Esophagus (tissue), 2 donors: Measurements from ENCODE around the gene CRTC1. TPM values are rescaled to one million over a fixed set of nuclear protein-coding genes. Genes with fewer than 3 reads are reported as not detected.

Experiments used
- H3K27ac ChIP-seq, 2 donors: one replicate each; pipeline ENCODE4 v1.5.1; 2013; ENCODE audit warnings: low read depth in 2 of 2, mild to moderate bottlenecking in 2 of 2, inconsistent platforms in 1 of 2, low read length in 1 of 2, moderate library complexity in 1 of 2
- H3K27me3 ChIP-seq, 2 donors: one replicate each; pipeline ENCODE4 v1.6.1; 2013; ENCODE audit warnings: low read length in 2 of 2, control low read depth in 1 of 2, mild to moderate bottlenecking in 1 of 2; ENCODE audit not compliant: insufficient read depth in 2 of 2, control insufficient read depth in 1 of 2
- H3K36me3 ChIP-seq, 2 donors: one replicate each; pipeline ENCODE4 v1.6.1; 2013; ENCODE audit warnings: low read length in 1 of 2; ENCODE audit not compliant: control insufficient read depth in 2 of 2, insufficient read depth in 2 of 2
- H3K4me1 ChIP-seq, 2 donors: one replicate each; pipeline ENCODE4 v1.6.1; 2013; ENCODE audit warnings: low read length in 1 of 2; ENCODE audit not compliant: control insufficient read depth in 2 of 2, insufficient read depth in 2 of 2
- H3K4me3 ChIP-seq, 2 donors: one replicate each; pipeline ENCODE4 v1.5.1; 2013; ENCODE audit warnings: low read length in 2 of 2, mild to moderate bottlenecking in 2 of 2, low read depth in 1 of 2, moderate library complexity in 1 of 2
- H3K9me3 ChIP-seq, 2 donors: one replicate each; pipeline ENCODE4 v1.6.1; 2013; ENCODE audit warnings: mild to moderate bottlenecking in 2 of 2, low read depth in 1 of 2, low read length in 1 of 2, moderate library complexity in 1 of 2; ENCODE audit not compliant: control insufficient read depth in 2 of 2, insufficient read depth in 1 of 2
- WGBS, 2 donors: extraction: QIAGEN DNeasy Blood & Tissue Kit; methylation state at CpG; one replicate each; pipeline ENCODE4 v1.1.7; 2013; 5-methylcytosine and 5-hydroxymethylcytosine counted together
- polyA plus RNA-seq, 2 donors: library from polyadenylated mRNA; stranded (reverse); fragments of 200-250 nt; gene quantifications; one replicate each; pipeline ENCODE4 v1.2.3, GENCODE V29; 2013
- donor health status: healthy with polysubstance abuse.
- donor health status: Bipolar disorder and iron deficiency.

Gene CRTC1
- polyA plus RNA-seq, 2 donors: 2.1 to 4.0 TPM

DNA sequence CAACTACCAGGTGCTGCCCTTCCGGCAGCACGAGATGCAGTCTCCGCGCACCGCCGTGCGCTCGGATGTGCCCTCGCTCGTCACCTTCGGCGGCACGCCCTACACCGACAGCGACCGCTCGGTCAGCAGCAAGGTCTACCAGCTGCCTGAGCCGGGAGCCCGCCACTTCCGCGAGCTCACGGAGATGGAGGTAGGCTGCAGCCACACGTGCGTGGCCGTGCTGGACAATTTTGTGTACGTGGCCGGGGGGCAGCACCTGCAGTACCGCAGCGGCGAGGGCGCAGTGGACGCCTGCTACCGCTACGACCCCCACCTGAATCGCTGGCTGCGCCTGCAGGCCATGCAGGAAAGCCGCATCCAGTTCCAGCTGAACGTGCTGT lies 15.2 kb upstream of the CRTC1 start:
- Histone ChIP-seq H3K27ac (no peak overlapping the region), H3K9me3 (peaks cover 0 to 10% of the 10 kb centered on the region in 2 donors), H3K36me3 (peaks cover 0 to 25% of the 10 kb centered on the region in 2 donors), H3K27me3 (no peaks in the 10 kb centered on the region), H3K4me1 (peaks cover 2 to 4% of the 10 kb centered on the region in 2 donors), H3K4me3 (no peak overlapping the region)
- WGBS, 2 donors: 95 to 97% methylated on average over 31 to 38 of the region's 38 CpGs

DNA sequence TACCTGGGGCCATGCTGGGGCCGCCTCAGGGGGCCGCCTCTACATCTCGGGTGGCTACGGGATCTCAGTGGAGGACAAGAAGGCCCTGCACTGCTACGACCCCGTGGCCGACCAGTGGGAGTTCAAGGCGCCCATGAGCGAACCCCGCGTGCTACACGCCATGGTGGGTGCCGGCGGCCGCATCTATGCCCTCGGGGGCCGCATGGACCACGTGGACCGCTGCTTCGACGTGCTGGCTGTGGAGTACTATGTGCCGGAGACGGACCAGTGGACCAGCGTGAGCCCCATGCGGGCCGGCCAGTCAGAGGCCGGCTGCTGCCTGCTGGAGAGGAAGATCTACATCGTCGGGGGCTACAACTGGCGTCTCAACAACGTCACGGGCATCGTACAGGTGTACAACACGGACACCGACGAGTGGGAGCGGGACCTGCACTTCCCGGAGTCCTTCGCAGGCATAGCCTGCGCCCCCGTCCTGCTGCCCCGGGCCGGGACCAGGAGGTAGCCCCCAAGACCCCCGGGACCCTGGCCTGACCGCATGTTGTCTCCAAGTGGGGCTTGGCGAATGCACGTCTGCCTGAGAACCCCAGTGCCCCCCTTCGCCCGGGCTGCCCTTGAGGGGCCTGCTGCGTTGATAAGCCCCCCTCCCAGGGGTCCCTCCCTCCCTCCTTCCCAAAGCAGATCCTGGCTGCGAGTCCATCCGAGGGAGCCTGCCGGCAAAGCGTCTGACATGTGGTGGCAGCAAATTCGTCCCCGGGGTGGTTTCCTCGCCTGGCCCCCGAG lies 14.5 kb upstream of the CRTC1 start:
- peaks cover 0 to 10% of the 10 kb centered on the region in 2 donors for H3K9me3 ChIP-seq
- H3K4me3 ChIP-seq: no peak overlapping the region
- H3K4me1 ChIP-seq: peaks cover 2 to 4% of the 10 kb centered on the region in 2 donors
- no peaks in the 10 kb centered on the region for H3K27me3 ChIP-seq
- 96% methylated on average over 56 to 58 of the region's 58 CpGs for WGBS, 2 donors
- H3K36me3 ChIP-seq: peaks cover 0 to 25% of the 10 kb centered on the region in 2 donors
- H3K27ac ChIP-seq: peak overlapping the region in 1 of 2 donors; percentile 11

DNA sequence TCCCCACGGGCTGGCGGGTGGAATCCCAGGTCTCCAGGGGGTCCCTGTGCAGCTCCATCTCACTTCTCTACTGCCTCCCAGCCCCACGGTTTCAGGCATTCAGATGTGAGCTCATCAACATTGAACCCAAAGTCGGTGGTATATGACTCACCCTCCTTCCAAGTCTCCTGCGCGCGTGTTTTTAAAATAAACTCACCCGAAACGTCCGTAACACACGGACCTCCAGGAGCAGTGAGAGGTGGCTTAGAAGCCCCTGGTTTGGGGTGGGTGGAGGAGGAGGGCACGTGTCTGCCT lies 14.0 kb upstream of the CRTC1 start:
- peaks cover 0 to 25% of the 10 kb centered on the region in 2 donors for H3K36me3 ChIP-seq
- no peak overlapping the region for H3K4me3 ChIP-seq
- H3K27me3 ChIP-seq: no peaks in the 10 kb centered on the region
- WGBS, 2 donors: 85% methylated on average over 12 of the region's 12 CpGs
- H3K9me3 ChIP-seq: peaks cover 0 to 10% of the 10 kb centered on the region in 2 donors
- H3K4me1 ChIP-seq: peaks cover 2 to 4% of the 10 kb centered on the region in 2 donors
- H3K27ac ChIP-seq: peak overlapping the region in 1 of 2 donors; percentile 11

DNA sequence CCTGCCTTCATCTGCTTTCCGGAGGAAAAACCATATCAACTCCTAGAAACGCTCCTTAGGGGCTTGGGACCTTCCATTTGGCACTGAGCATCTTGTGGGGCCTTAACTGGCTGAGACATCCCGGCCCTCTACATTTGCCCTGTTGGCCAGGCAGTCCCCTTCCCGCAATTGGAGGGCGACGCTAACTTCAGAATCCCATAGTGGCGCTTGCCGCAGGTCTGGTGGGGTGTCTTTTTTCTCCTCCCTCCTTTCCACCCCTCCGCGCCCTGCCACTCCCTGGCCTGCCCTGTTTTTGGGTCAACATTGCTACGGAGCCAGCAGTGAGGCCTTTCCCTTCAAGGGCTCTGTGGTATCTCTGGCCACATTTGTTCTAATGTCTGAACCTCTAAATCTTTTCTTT lies 13.6 kb upstream of the CRTC1 start:
- peaks cover 2 to 4% of the 10 kb centered on the region in 2 donors for H3K4me1 ChIP-seq
- peaks cover 0 to 14% of the 10 kb centered on the region in 2 donors for H3K9me3 ChIP-seq
- no peak overlapping the region for H3K4me3 ChIP-seq
- WGBS, 2 donors: 88 to 90% methylated on average over 11 of the region's 11 CpGs
- peak overlapping the region in 1 of 2 donors; percentile 18 for H3K27ac ChIP-seq
- peaks cover 0 to 25% of the 10 kb centered on the region in 2 donors for H3K36me3 ChIP-seq
- H3K27me3 ChIP-seq: no peaks in the 10 kb centered on the region

DNA sequence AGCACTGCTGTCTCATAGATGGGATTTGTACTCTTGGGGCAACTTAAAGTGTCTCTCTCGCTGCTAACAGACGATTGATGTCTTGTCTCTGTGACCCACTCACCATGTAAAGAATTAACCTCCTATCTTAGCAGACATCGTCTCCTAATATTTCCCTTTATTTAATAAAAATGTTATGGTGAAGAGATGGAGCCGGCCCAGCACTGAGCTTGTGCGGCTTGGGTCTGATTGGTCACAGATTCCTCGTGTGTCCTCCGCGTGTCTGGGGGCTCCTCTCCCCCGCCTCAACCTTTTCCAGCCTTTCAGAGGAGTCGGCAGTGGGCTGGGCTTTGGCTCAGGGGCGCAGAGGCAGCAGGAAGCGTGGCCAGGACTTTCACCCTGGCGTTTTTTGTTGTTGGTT lies 13.2 kb upstream of the CRTC1 start:
- Histone ChIP-seq H3K27ac (peak overlapping the region in 1 of 2 donors; percentile 1), H3K4me3 (no peak overlapping the region), H3K9me3 (peaks cover 0 to 14% of the 10 kb centered on the region in 2 donors), H3K36me3 (peaks cover 0 to 25% of the 10 kb centered on the region in 2 donors), H3K27me3 (no peaks in the 10 kb centered on the region), H3K4me1 (peaks cover 2 to 4% of the 10 kb centered on the region in 2 donors)
- WGBS, 2 donors: 75 to 86% methylated on average over 13 of the region's 13 CpGs

DNA sequence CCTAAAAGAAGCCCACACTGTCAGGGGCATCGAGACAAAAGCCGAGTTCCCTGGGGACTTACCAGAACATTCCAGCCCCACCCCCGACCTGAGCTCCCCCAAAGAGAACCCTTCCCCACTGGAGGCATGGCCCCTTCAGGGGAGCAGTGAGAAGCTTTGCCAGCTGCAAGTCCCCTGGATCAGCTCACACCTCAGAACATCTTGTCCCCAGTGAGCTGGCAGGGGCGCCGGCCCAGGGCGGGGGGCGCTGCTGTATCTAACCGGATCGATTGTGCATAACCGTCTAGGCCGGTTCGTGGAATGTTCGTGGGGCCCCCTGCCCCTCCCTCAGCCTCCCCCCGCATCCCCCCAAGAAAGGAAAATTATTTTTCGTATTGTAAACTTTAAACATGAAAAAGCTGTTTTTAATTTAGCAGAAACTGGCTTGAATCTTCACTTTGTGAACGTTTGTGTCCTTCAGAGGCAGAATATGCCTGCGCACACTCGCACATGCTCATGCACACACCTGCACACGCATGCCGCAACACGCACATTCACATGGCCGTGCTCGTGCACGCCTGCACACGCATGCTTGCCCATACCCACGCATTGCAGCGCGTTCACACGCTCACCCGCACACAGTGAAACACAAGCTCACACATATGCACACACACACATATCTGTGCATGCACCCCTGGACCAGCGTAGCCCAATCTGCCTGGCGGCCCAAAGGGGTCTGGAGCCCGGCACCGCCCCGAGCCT lies 12.0 kb upstream of the CRTC1 start:
- H3K27ac ChIP-seq: peak overlapping the region in 1 of 2 donors; percentile 43
- peaks cover 0 to 22% of the 10 kb centered on the region in 2 donors for H3K36me3 ChIP-seq
- H3K4me1 ChIP-seq: peaks cover 2 to 4% of the 10 kb centered on the region in 2 donors
- peaks cover 0 to 14% of the 10 kb centered on the region in 2 donors for H3K9me3 ChIP-seq
- no peaks in the 10 kb centered on the region for H3K27me3 ChIP-seq
- no peak overlapping the region for H3K4me3 ChIP-seq
- WGBS, 2 donors: 74 to 81% methylated on average over 35 of the region's 35 CpGs

DNA sequence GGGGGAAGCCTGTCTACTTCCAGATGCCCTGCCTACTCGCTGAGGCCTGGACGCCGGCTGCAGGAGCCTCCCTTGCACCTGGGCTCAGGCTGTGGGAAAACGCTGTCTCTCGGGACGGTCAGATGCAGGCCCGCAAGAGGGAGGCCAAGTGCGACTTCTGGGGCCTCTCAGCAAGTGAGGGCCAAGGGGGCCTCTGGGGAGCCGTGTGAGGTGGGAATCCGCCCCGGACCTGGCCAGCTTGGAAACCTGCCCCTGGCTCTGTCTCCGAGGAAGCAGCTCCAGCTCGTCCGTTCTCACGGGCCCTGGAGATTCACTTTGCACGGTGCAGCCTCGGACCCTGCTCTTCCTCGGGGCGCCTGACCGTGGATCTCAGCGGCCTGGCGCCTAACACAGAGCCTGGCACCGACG lies 11.4 kb upstream of the CRTC1 start:
- Histone ChIP-seq H3K27me3 (no peaks in the 10 kb centered on the region), H3K4me3 (no peak overlapping the region), H3K9me3 (peaks cover 0 to 14% of the 10 kb centered on the region in 2 donors), H3K36me3 (peaks cover 0 to 22% of the 10 kb centered on the region in 2 donors), H3K27ac (peak overlapping the region; percentile 12 to 27), H3K4me1 (peaks cover 2 to 4% of the 10 kb centered on the region in 2 donors)
- WGBS, 2 donors: 51 to 70% methylated on average over 24 of the region's 24 CpGs

DNA sequence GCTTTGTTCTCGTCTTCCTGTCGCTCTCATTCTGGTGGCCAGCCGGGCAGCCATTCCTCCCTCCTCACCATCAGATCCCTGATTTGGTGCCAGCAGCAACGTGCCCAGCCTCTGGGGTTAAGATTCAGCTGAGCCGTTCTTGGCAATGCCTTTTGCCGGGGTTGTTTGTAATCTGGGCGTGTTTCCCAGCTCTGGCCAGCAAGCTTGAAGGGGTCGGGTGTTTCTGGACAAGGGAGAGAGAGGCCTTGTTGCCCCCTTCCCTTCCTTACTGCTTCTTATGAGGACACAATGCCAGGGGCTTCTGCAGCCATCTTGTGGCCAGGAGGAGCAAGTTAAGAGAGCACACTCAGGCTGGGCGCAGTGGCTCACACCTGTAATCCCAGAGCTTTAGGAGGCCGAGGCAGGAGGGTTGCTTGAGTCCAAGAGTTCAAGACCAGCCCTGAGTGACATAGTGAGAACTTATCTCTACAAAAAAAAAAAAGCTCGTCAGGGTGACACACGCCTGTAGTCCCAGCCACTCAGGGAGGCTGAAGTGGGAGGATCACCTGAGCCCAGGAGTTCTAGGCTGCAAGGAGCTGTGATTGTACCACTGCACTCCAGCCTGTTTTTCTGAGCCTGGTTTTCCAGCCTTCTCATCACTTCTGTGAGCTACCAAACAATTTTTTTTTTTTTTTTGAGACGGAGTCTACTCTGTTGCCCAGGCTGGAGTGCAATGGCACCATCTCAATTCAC lies 10.7 kb upstream of the CRTC1 start:
- Histone ChIP-seq H3K27me3 (no peaks in the 10 kb centered on the region), H3K36me3 (peaks cover 0 to 18% of the 10 kb centered on the region in 2 donors), H3K4me1 (peaks cover 2 to 4% of the 10 kb centered on the region in 2 donors), H3K27ac (peak overlapping the region; percentile 12 to 27), H3K9me3 (peaks cover 0 to 11% of the 10 kb centered on the region in 2 donors), H3K4me3 (no peak overlapping the region)
- WGBS, 2 donors: 41 to 48% methylated on average over 13 of the region's 13 CpGs

DNA sequence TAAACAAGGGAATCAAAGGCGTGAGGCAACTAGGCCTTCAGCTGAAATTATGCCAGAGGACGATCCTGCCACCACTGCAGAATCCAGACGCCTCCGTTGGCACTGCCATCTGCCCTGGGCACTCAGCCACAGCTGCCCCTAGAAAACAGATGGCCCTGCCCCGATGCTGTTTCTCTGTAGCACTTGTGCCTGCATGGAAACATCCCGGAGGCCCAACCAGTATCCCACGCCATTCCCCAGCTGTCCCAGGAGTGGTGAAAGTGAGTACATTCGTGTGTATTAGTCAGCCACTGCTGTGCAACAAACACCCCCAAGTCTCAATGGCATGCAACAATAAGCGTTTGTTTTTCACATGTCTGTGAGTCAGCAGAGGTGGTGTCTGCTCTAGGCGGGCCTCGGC lies 8.9 kb upstream of the CRTC1 start:
- Histone ChIP-seq H3K36me3 (peaks cover 0 to 2% of the 10 kb centered on the region in 2 donors), H3K9me3 (peaks cover 0 to 4% of the 10 kb centered on the region in 2 donors), H3K27me3 (no peaks in the 10 kb centered on the region), H3K4me1 (peaks cover 4 to 5% of the 10 kb centered on the region in 2 donors), H3K4me3 (no peak overlapping the region), H3K27ac (no peak overlapping the region)
- 66 to 76% methylated on average over 11 of the region's 11 CpGs for WGBS, 2 donors
